Activated CD8-positive, alpha-beta memory T cell treated with anti-CD3 and anti-CD28 coated beads, Interleukin-2, amount 50 U/mL, for 48 hours (primary cell): ENCODE data around the gene MACO1.
A peak's percentile ranks its signal among the peaks of the same experiment; 100 is the strongest.

Experiments used
- DNase-seq: peaks from one replicate; pipeline ENCODE4 v3.0.0-alpha.2; 2020

MACO1 gene

GRCh38 chr1:25544243-25544764 is 113.6 kb downstream of the MACO1 start:
- DNase-seq: no peak

GRCh38 chr1:25544819-25545218 is 114.1 kb downstream of the MACO1 start:
- no peak for DNase-seq

- DNase-seq: no peak
These were observed 115.1 kb downstream of the MACO1 start for GRCh38 chr1:25545767-25546166.

DNA sequence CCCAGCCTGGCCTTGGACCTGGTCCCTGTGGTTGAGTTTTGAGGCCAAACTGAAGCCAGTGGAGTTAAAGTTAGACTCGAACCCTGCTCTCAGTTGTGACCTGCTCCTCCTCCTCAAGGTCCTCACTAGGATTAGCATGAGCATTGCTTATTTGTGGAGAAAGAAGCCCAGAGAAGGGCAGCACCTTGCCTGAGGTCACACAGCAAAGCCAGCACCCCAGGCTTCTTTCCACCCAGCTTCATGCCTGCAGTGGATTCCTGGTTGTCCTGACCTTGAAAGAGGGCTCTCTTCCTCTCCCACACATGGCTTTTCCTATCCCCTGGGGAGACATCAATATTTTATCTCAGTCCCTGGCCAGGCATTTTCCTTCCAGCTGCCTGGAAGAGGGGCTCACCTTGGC is 115.5 kb downstream of the MACO1 start:
- DNase-seq: no peak

DNA sequence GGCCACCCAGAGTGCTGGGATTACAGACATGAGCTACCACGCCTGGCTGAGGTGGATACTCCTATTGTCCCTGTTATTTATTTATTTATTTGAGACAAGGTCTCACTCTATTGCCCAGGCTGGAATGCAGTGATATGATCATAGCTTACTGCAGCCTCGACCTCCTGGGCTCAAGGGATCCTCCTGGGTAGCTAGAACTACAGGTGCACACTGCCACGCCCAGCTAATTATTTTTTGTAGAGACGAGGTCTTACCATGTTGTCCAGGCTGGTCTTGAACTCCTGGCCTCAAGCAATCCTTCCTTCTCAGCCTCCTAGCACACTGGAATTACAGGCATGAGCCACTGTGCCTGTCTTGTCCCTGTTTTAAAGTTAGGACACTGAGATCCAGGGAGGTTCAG is 117.9 kb downstream of the MACO1 start:
- no peak for DNase-seq

- DNase-seq: peak; percentile 88
These were observed 118.8 kb downstream of the MACO1 start for GRCh38 chr1:25549273-25550154.
